ENCODE data around the gene PDE11A.

GRCh38 chr2:177641331-177641730 lies 431.2 kb downstream of the PDE11A start:
- TF ChIP-seq TAF1 (IDR thresholded peaks at IDR 0.05; ENCODE audit: borderline replicate concordance, insufficient read depth, low read length), result no peak
- TF ChIP-seq POLR2AphosphoS5 (IDR thresholded peaks at IDR 0.05; ENCODE audit: low read depth, low read length), result no peak
